SK-N-MC (cell line): ENCODE data around the gene TNC.

Experiments
- EZH2 ChIP-seq: fragments of 200-600 bp; sonication (generic); IDR thresholded peaks from one replicate; pipeline ENCODE4 v1.6.1; 2017; ENCODE audit warnings: antibody characterized with exemption
- FOXP2 ChIP-seq: optimal IDR thresholded peaks from 2 replicates; pipeline ENCODE3; 2011; ENCODE audit warnings: mild to moderate bottlenecking, moderate library complexity; ENCODE audit not compliant: insufficient read depth; ENCODE audit errors: extremely low read length, control extremely low read depth
- POLR2AphosphoS5 ChIP-seq: IDR thresholded peaks from 2 replicates; pipeline ENCODE4 v1.6.1; 2012; ENCODE audit warnings: mild to moderate bottlenecking, low read depth, low read length, borderline replicate concordance

DNA sequence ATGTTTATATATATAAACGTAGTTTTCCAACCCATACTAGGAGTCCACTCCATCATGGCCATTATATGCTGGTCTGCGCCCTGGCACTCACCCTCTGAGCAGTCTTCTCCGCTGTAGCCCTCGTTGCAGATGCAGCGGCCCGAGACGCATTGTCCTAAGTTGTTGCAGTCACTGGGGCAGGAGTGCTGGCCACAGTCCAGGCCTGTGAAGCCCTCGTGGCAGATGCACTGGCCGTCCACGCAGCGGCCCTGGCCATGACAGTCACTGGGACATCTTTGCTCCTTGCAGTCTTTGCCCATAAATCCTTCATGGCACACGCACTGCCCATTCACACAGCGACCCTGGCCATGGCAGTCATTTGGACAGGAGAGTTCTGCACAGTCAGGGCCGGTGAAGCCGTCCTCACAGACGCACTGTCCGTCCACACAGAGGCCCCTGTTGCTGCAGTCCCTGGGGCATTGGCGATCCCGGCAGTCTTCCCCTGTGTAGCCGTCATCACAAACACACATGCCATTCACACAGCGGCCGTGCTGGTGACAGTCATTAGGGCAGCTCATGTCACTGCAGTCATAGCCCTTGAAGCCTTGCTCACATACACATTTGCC lies 32.1 kb downstream of the TNC start:
- TF ChIP-seq EZH2 (no peak), POLR2AphosphoS5 (no peak), FOXP2 (no peak)
